GM13977 (cell line): ENCODE measurements around the gene RAD18.

Experiments used
- DNase-seq: peaks from one replicate; pipeline ENCODE4 v3.0.0; 2012; ENCODE audit warnings: low spot score
- in situ Hi-C: fragments of 300-500 bp; cut with MboI; formaldehyde crosslinking; loops from one replicate; pipeline ENCODE4 v1.12.0; 2022; ENCODE audit warnings: low sequenced_read_pairs, low pct_unique_long_range_greater_than_20kb, mixed read lengths, inconsistent platforms; ENCODE audit not compliant: unreplicated experiment
- TF ChIP-seq, protein P1 (sequence below): IDR thresholded peaks from 2 replicates; pipeline ENCODE4 v1.5.1; 2012; ENCODE audit warnings: mild to moderate bottlenecking, control low read depth; ENCODE audit not compliant: insufficient read depth; ENCODE audit errors: extremely low read depth, missing control alignments

RAD18 gene

DNA sequence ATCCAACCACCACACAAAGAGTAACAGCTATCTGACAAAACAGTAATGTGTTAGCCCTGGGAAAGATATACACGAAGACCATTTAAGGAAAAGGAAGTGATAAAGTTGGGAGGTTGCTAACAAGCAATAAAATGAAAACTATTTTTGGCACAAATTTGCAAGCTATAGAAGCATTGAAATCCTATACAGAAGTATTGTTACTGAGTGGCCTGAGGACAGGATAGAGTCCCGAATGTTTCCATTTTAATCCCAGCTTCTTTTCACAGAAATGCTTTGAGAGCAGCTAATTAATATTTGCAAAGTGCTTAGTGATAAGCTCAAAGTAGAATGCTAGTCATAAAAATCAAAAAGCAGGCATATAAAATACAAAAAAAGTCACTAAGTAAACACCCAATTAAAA is 51.5 kb downstream of the RAD18 start:
- no peak for DNase-seq
- TF ChIP-seq, protein P1, sequence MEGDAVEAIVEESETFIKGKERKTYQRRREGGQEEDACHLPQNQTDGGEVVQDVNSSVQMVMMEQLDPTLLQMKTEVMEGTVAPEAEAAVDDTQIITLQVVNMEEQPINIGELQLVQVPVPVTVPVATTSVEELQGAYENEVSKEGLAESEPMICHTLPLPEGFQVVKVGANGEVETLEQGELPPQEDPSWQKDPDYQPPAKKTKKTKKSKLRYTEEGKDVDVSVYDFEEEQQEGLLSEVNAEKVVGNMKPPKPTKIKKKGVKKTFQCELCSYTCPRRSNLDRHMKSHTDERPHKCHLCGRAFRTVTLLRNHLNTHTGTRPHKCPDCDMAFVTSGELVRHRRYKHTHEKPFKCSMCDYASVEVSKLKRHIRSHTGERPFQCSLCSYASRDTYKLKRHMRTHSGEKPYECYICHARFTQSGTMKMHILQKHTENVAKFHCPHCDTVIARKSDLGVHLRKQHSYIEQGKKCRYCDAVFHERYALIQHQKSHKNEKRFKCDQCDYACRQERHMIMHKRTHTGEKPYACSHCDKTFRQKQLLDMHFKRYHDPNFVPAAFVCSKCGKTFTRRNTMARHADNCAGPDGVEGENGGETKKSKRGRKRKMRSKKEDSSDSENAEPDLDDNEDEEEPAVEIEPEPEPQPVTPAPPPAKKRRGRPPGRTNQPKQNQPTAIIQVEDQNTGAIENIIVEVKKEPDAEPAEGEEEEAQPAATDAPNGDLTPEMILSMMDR = no peak
- in situ Hi-C loops = no loop called here

DNA sequence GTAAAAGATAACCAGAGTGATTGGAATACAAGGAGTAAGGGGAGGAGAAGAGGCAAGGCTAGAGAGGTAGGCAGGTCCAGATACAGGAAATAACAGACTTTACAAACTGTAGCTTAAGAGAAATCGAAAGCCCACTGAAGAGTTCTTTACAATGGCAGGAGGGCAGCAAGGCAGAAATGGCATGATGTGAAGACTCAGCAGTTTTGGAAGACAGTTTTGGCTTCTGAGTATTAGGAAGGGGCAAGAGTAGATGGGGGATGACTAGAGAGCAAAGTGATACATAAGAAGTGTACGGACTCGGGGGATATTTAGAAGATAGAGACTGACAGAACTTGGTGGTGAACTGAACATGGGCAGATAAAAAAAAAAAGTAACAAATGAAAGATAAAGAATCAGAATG is 54.1 kb downstream of the RAD18 start:
- in situ Hi-C loops = no loop called here
- no peak for DNase-seq

DNA sequence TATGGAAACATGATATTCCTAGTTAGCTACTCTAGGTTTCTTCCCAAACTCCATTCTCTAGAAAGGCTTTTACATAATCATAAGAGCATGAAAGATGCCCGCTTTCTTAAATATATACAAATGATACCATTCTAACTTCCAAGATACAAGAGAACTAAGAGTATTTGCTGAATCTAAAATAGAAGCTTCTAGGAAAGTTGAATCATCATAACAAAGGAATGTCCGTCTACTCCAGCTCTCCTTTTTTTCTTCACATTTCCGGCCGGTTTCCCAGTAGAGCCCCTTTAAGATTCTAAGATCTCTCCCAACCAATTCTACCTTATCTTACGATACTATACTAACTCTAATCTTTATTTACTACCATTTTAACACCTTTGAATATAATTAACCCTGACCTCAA is 60.1 kb downstream of the RAD18 start:
- no peak for DNase-seq
- TF ChIP-seq, protein P1 = no peak
- in situ Hi-C loops = no loop called here

More for the DNA sequence above, 54.1 kb downstream of the RAD18 start:
- TF ChIP-seq, protein P1 = no peak

- TF ChIP-seq, protein P1 = no peak
- no peak for DNase-seq
- in situ Hi-C loops = no loop called here
These were observed 62.4 kb downstream of the RAD18 start for GRCh38 chr3:8900869-8901268.

GRCh38 chr3:8899876-8900460 is 63.3 kb downstream of the RAD18 start:
- in situ Hi-C loops = no loop called here
- TF ChIP-seq, protein P1 = no peak
- no peak for DNase-seq

- in situ Hi-C loops = no loop called here
- no peak for DNase-seq
- TF ChIP-seq, protein P1 = no peak
These were observed 67.4 kb downstream of the RAD18 start for GRCh38 chr3:8895829-8896228.
